Panc1 (cell line): Measurements from ENCODE around the gene FAM98B.

ENCODE experiments used
- TCF7L2 ChIP-seq: IDR thresholded peaks from 2 replicates; pipeline ENCODE4 v1.6.1; 2011; ENCODE audit warnings: mild to moderate bottlenecking, low read depth, low read length, inconsistent platforms
- TF ChIP-seq, protein P1 (sequence below): fragments of 450-650 bp; IDR thresholded peaks from 2 replicates; pipeline ENCODE4 v1.5.1; 2017; ENCODE audit warnings: mild to moderate bottlenecking

DNA sequence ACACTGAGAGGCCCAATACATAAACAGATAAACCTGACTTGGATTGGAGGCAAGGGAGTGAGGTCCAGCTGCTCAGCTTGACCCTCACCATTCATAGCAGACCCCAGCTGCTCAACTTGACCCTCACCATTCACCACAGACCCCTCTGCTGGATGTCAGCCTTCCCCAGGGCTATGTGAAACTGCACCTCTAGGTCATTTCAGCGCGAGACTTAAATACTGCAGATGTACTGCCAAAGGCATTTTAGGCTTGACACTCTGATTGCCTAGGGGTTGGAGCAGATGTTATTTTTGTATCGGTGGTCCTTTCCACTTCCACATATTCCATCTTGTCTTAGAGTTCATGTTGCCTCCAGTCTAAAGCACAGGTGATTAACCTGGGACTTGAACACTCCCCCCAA lies 41.5 kb upstream of the FAM98B start:
- TF ChIP-seq, protein P1, sequence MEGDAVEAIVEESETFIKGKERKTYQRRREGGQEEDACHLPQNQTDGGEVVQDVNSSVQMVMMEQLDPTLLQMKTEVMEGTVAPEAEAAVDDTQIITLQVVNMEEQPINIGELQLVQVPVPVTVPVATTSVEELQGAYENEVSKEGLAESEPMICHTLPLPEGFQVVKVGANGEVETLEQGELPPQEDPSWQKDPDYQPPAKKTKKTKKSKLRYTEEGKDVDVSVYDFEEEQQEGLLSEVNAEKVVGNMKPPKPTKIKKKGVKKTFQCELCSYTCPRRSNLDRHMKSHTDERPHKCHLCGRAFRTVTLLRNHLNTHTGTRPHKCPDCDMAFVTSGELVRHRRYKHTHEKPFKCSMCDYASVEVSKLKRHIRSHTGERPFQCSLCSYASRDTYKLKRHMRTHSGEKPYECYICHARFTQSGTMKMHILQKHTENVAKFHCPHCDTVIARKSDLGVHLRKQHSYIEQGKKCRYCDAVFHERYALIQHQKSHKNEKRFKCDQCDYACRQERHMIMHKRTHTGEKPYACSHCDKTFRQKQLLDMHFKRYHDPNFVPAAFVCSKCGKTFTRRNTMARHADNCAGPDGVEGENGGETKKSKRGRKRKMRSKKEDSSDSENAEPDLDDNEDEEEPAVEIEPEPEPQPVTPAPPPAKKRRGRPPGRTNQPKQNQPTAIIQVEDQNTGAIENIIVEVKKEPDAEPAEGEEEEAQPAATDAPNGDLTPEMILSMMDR: no peak
- no peak for TF ChIP-seq TCF7L2
